Thyroid gland (tissue), 4 donors: ENCODE data around the gene ORM2.

Source experiments
- POLR2A ChIP-seq, 2 donors: fragments of 450-650 bp; IDR thresholded peaks; one replicate each; pipeline ENCODE4 v1.6.1; 2017; ENCODE audit warnings: antibody characterized with exemption in 2 of 2, mild to moderate bottlenecking in 2 of 2, moderate library complexity in 1 of 2
- TF ChIP-seq, protein P1 (sequence below), 6 experiments: fragments of 200-600 bp in 3 of 6; fragments of 450-650 bp in 3 of 6; sonication (generic) in 3 of 6; IDR thresholded peaks; one replicate each; pipeline ENCODE4 v1.5.1; 2016 to 2019; ENCODE audit warnings: antibody characterized with exemption in 6 of 6, mild to moderate bottlenecking in 2 of 6, inconsistent platforms in 1 of 6, moderate library complexity in 1 of 6

DNA sequence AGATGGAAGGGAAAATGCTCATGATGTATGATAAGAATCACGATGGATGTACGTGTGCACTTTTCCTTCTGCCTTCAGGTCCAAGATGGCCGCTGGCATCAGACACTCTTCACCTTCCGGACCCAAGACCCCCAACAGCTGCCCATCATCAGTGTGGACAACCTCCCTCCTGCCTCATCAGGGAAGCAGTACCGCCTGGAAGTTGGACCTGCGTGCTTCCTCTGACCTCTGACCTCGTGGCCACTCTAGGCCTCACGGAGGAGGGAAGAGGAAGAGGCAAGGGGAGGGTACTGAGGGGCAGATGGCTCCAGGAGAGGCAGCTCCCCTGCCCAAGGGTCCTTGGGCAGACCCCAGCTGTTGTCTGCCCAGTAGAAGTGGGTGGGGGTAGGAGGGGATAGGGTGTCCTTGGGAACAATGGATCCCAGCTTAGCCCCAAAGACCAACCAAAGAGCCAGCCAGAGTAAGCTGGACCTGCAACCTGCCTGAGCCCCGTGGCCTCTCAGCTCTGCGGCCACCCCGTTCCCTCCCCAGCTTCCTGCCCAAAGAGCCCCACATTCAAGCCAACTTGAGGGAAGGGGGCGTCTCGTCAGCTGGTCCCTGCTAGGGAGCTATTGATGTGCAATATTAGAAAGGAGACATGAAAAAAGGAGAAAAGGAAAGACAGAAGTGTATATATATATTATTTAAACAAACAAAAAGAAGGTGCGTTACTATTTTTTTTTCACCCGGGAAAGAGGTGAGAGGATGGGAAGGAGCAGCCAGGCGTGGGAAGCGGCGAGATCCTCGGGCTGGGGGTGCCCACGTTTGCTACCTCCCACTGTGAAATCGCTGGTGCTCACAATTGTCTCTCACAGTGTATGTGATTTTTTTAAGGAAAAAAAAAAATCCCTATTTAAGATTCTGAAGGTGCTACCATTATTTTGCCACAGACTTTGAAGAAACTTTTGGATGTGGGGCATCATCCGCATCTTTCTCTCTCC lies 18.9 kb upstream of the ORM2 start:
- TF ChIP-seq, protein P1, sequence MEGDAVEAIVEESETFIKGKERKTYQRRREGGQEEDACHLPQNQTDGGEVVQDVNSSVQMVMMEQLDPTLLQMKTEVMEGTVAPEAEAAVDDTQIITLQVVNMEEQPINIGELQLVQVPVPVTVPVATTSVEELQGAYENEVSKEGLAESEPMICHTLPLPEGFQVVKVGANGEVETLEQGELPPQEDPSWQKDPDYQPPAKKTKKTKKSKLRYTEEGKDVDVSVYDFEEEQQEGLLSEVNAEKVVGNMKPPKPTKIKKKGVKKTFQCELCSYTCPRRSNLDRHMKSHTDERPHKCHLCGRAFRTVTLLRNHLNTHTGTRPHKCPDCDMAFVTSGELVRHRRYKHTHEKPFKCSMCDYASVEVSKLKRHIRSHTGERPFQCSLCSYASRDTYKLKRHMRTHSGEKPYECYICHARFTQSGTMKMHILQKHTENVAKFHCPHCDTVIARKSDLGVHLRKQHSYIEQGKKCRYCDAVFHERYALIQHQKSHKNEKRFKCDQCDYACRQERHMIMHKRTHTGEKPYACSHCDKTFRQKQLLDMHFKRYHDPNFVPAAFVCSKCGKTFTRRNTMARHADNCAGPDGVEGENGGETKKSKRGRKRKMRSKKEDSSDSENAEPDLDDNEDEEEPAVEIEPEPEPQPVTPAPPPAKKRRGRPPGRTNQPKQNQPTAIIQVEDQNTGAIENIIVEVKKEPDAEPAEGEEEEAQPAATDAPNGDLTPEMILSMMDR (IDR thresholded peaks at IDR 0.05): no peak
- TF ChIP-seq POLR2A (IDR thresholded peaks at IDR 0.05): no peak
